ENCODE data around the gene KCNH1.

Gene KCNH1

GRCh38 chr1:210739627-210740026, 394.3 kb downstream of the KCNH1 start:
- no peaks in the 10 kb centered on the region for H3K36me3 ChIP-seq (ENCODE audit: control insufficient read depth, insufficient read depth, low read length)
- H3K9ac ChIP-seq (ENCODE audit: low read depth, low read length) = no peak overlapping the region
- H3K9me3 ChIP-seq (ENCODE audit: control insufficient read depth, insufficient read depth, low read length) = no peaks in the 10 kb centered on the region
- no peaks in the 10 kb centered on the region for H3K4me1 ChIP-seq (ENCODE audit: control insufficient read depth, insufficient read depth, low read length)
- H3K27me3 ChIP-seq (ENCODE audit: control insufficient read depth, insufficient read depth, low read length) = no peaks in the 10 kb centered on the region
- no peak overlapping the region for H3K4me3 ChIP-seq (ENCODE audit: low read depth, low read length)

- Histone ChIP-seq H3K4me1 (ENCODE audit: control insufficient read depth, insufficient read depth, low read length) (no peaks in the 10 kb centered on the region), H3K27me3 (ENCODE audit: control insufficient read depth, insufficient read depth, low read length) (no peaks in the 10 kb centered on the region), H3K9ac (ENCODE audit: low read depth, low read length) (no peak overlapping the region), H3K9me3 (ENCODE audit: control insufficient read depth, insufficient read depth, low read length) (no peaks in the 10 kb centered on the region), H3K36me3 (ENCODE audit: control insufficient read depth, insufficient read depth, low read length) (no peaks in the 10 kb centered on the region), H3K4me3 (ENCODE audit: low read depth, low read length) (no peak overlapping the region)
Observed at GRCh38 chr1:210738256-210738655, 395.7 kb downstream of the KCNH1 start.

GRCh38 chr1:210736713-210737112, 397.2 kb downstream of the KCNH1 start:
- Histone ChIP-seq H3K9ac (ENCODE audit: low read depth, low read length) (no peak overlapping the region), H3K4me1 (ENCODE audit: control insufficient read depth, insufficient read depth, low read length) (no peaks in the 10 kb centered on the region), H3K4me3 (ENCODE audit: low read depth, low read length) (no peak overlapping the region), H3K36me3 (ENCODE audit: control insufficient read depth, insufficient read depth, low read length) (no peaks in the 10 kb centered on the region), H3K9me3 (ENCODE audit: control insufficient read depth, insufficient read depth, low read length) (no peaks in the 10 kb centered on the region), H3K27me3 (ENCODE audit: control insufficient read depth, insufficient read depth, low read length) (no peaks in the 10 kb centered on the region)

GRCh38 chr1:210731597-210731996, 402.4 kb downstream of the KCNH1 start:
- H3K4me1 ChIP-seq (ENCODE audit: control insufficient read depth, insufficient read depth, low read length) = peaks cover 5% of the 10 kb centered on the region
- H3K9ac ChIP-seq (ENCODE audit: low read depth, low read length) = no peak overlapping the region
- H3K4me3 ChIP-seq (ENCODE audit: low read depth, low read length) = no peak overlapping the region
- no peaks in the 10 kb centered on the region for H3K27me3 ChIP-seq (ENCODE audit: control insufficient read depth, insufficient read depth, low read length)
- H3K9me3 ChIP-seq (ENCODE audit: control insufficient read depth, insufficient read depth, low read length) = no peaks in the 10 kb centered on the region
- no peaks in the 10 kb centered on the region for H3K36me3 ChIP-seq (ENCODE audit: control insufficient read depth, insufficient read depth, low read length)

GRCh38 chr1:210731193-210731592, 402.8 kb downstream of the KCNH1 start:
- Histone ChIP-seq H3K9ac (ENCODE audit: low read depth, low read length) (no peak overlapping the region), H3K36me3 (ENCODE audit: control insufficient read depth, insufficient read depth, low read length) (no peaks in the 10 kb centered on the region), H3K27me3 (ENCODE audit: control insufficient read depth, insufficient read depth, low read length) (no peaks in the 10 kb centered on the region), H3K9me3 (ENCODE audit: control insufficient read depth, insufficient read depth, low read length) (no peaks in the 10 kb centered on the region), H3K4me1 (ENCODE audit: control insufficient read depth, insufficient read depth, low read length) (peaks cover 5% of the 10 kb centered on the region), H3K4me3 (ENCODE audit: low read depth, low read length) (no peak overlapping the region)

- H3K27me3 ChIP-seq (ENCODE audit: control insufficient read depth, insufficient read depth, low read length) = no peaks in the 10 kb centered on the region
- no peak overlapping the region for H3K9ac ChIP-seq (ENCODE audit: low read depth, low read length)
- H3K4me3 ChIP-seq (ENCODE audit: low read depth, low read length) = no peak overlapping the region
- no peaks in the 10 kb centered on the region for H3K36me3 ChIP-seq (ENCODE audit: control insufficient read depth, insufficient read depth, low read length)
- H3K4me1 ChIP-seq (ENCODE audit: control insufficient read depth, insufficient read depth, low read length) = peaks cover 5% of the 10 kb centered on the region
- no peaks in the 10 kb centered on the region for H3K9me3 ChIP-seq (ENCODE audit: control insufficient read depth, insufficient read depth, low read length)
Observed at GRCh38 chr1:210730023-210730422, 403.9 kb downstream of the KCNH1 start.

- Histone ChIP-seq H3K4me3 (ENCODE audit: low read depth, low read length) (no peak overlapping the region), H3K9ac (ENCODE audit: low read depth, low read length) (no peak overlapping the region), H3K36me3 (ENCODE audit: control insufficient read depth, insufficient read depth, low read length) (no peaks in the 10 kb centered on the region), H3K27me3 (ENCODE audit: control insufficient read depth, insufficient read depth, low read length) (no peaks in the 10 kb centered on the region), H3K9me3 (ENCODE audit: control insufficient read depth, insufficient read depth, low read length) (no peaks in the 10 kb centered on the region), H3K4me1 (ENCODE audit: control insufficient read depth, insufficient read depth, low read length) (peaks cover 5% of the 10 kb centered on the region)
Observed at GRCh38 chr1:210728437-210729149, 405.4 kb downstream of the KCNH1 start.

- Histone ChIP-seq H3K4me3 (ENCODE audit: low read depth, low read length) (no peak overlapping the region), H3K9ac (ENCODE audit: low read depth, low read length) (no peak overlapping the region), H3K9me3 (ENCODE audit: control insufficient read depth, insufficient read depth, low read length) (no peaks in the 10 kb centered on the region), H3K36me3 (ENCODE audit: control insufficient read depth, insufficient read depth, low read length) (no peaks in the 10 kb centered on the region), H3K27me3 (ENCODE audit: control insufficient read depth, insufficient read depth, low read length) (no peaks in the 10 kb centered on the region), H3K4me1 (ENCODE audit: control insufficient read depth, insufficient read depth, low read length) (peaks cover 5% of the 10 kb centered on the region)
Observed at GRCh38 chr1:210727709-210728108, 406.2 kb downstream of the KCNH1 start.

- no peaks in the 10 kb centered on the region for H3K36me3 ChIP-seq (ENCODE audit: control insufficient read depth, insufficient read depth, low read length)
- peaks cover 5% of the 10 kb centered on the region for H3K4me1 ChIP-seq (ENCODE audit: control insufficient read depth, insufficient read depth, low read length)
- no peak overlapping the region for H3K4me3 ChIP-seq (ENCODE audit: low read depth, low read length)
- H3K27me3 ChIP-seq (ENCODE audit: control insufficient read depth, insufficient read depth, low read length) = no peaks in the 10 kb centered on the region
- H3K9me3 ChIP-seq (ENCODE audit: control insufficient read depth, insufficient read depth, low read length) = no peaks in the 10 kb centered on the region
- H3K9ac ChIP-seq (ENCODE audit: low read depth, low read length) = no peak overlapping the region
Observed at GRCh38 chr1:210726621-210727020, 407.3 kb downstream of the KCNH1 start.

- Histone ChIP-seq H3K4me1 (ENCODE audit: control insufficient read depth, insufficient read depth, low read length) (peaks cover under 1% of the 10 kb centered on the region), H3K27me3 (ENCODE audit: control insufficient read depth, insufficient read depth, low read length) (no peaks in the 10 kb centered on the region), H3K36me3 (ENCODE audit: control insufficient read depth, insufficient read depth, low read length) (no peaks in the 10 kb centered on the region), H3K9me3 (ENCODE audit: control insufficient read depth, insufficient read depth, low read length) (no peaks in the 10 kb centered on the region), H3K9ac (ENCODE audit: low read depth, low read length) (no peak overlapping the region), H3K4me3 (ENCODE audit: low read depth, low read length) (no peak overlapping the region)
Observed at GRCh38 chr1:210724768-210725167, 409.2 kb downstream of the KCNH1 start.

GRCh38 chr1:210723646-210724045, 410.3 kb downstream of the KCNH1 start:
- Histone ChIP-seq H3K27me3 (ENCODE audit: control insufficient read depth, insufficient read depth, low read length) (no peaks in the 10 kb centered on the region), H3K4me1 (ENCODE audit: control insufficient read depth, insufficient read depth, low read length) (no peaks in the 10 kb centered on the region), H3K36me3 (ENCODE audit: control insufficient read depth, insufficient read depth, low read length) (no peaks in the 10 kb centered on the region), H3K4me3 (ENCODE audit: low read depth, low read length) (no peak overlapping the region), H3K9me3 (ENCODE audit: control insufficient read depth, insufficient read depth, low read length) (no peaks in the 10 kb centered on the region), H3K9ac (ENCODE audit: low read depth, low read length) (no peak overlapping the region)

GRCh38 chr1:210722410-210723081, 411.4 kb downstream of the KCNH1 start:
- Histone ChIP-seq H3K36me3 (ENCODE audit: control insufficient read depth, insufficient read depth, low read length) (no peaks in the 10 kb centered on the region), H3K4me1 (ENCODE audit: control insufficient read depth, insufficient read depth, low read length) (no peaks in the 10 kb centered on the region)

More at GRCh38 chr1:210722410-210723081, 411.4 kb downstream of the KCNH1 start:
- Histone ChIP-seq H3K9me3 (ENCODE audit: control insufficient read depth, insufficient read depth, low read length) (no peaks in the 10 kb centered on the region), H3K27me3 (ENCODE audit: control insufficient read depth, insufficient read depth, low read length) (no peaks in the 10 kb centered on the region), H3K9ac (ENCODE audit: low read depth, low read length) (no peak overlapping the region), H3K4me3 (ENCODE audit: low read depth, low read length) (no peak overlapping the region)

Measured in iPS-15b (cell line).